Mesothelial cell of epicardium (in vitro differentiated cells): Measurements from ENCODE around the gene ZNF526. TPM values are rescaled to one million over a fixed set of nuclear protein-coding genes. Genes with fewer than 3 reads are reported as not detected.
A peak's percentile ranks its signal among the peaks of the same experiment; 100 is the strongest.

ENCODE experiments used
- DNase-seq, 2 experiments: peaks; one replicate each; pipeline ENCODE4 v3.0.0; 2021; ENCODE audit warnings: low spot score in 2 of 2; ENCODE audit not compliant: unreplicated experiment in 2 of 2
- H3K27ac Mint-ChIP-seq: 2 replicates; pipeline ENCODE4 v1.8.0; 2021; ENCODE audit warnings: mixed read lengths
- H3K27me3 Mint-ChIP-seq: 2 replicates; pipeline ENCODE4 v1.8.0; 2021; ENCODE audit warnings: low read depth, mixed read lengths
- H3K36me3 Mint-ChIP-seq: 2 replicates; pipeline ENCODE4 v1.8.0; 2021; ENCODE audit warnings: mixed read lengths
- H3K4me1 Mint-ChIP-seq: 2 replicates; pipeline ENCODE4 v1.8.0; 2021; ENCODE audit warnings: mixed read lengths
- H3K4me3 Mint-ChIP-seq: 2 replicates; pipeline ENCODE4 v1.8.0; 2021; ENCODE audit warnings: mild to moderate bottlenecking, moderate library complexity, mixed read lengths
- H3K9me3 Mint-ChIP-seq: 2 replicates; pipeline ENCODE4 v1.8.0; 2021; ENCODE audit warnings: mixed read lengths
- total RNA-seq: library from RNA; stranded (reverse); gene quantifications from 3 replicates; pipeline ENCODE4 v1.2.1, GENCODE V29; 2021
- TF ChIP-seq, protein P1 (sequence below): fragments of 200-600 bp; sonication (generic); IDR thresholded peaks from one replicate; pipeline ENCODE4 v1.5.0; 2021; ENCODE audit warnings: antibody characterized with exemption; ENCODE audit not compliant: unreplicated experiment

The ZNF526 gene
- total RNA-seq, 1 donor from 2014 or later = 13.3 TPM

DNA sequence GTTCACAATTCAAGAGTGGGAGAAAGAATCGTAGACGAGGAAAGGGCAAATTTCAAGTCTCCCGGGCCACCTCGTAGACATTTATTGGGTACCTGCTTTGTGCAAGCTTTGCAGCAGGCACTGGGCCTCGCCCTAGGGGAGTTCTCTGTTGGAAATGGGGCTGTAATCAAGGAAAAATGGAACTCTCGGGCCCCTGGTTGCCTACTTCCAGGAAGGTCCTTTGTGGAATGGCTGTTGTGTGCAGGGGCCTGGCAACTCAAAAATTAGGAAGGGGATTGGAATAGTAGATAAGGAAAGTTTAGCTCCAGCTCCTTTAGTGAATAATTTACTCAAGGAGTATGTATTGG is 612 bp downstream of the ZNF526 start:
- H3K27ac Mint-ChIP-seq = peak overlapping the region; percentile 97
- H3K36me3 Mint-ChIP-seq = peaks cover 13% of the 10 kb centered on the region
- TF ChIP-seq, protein P1, sequence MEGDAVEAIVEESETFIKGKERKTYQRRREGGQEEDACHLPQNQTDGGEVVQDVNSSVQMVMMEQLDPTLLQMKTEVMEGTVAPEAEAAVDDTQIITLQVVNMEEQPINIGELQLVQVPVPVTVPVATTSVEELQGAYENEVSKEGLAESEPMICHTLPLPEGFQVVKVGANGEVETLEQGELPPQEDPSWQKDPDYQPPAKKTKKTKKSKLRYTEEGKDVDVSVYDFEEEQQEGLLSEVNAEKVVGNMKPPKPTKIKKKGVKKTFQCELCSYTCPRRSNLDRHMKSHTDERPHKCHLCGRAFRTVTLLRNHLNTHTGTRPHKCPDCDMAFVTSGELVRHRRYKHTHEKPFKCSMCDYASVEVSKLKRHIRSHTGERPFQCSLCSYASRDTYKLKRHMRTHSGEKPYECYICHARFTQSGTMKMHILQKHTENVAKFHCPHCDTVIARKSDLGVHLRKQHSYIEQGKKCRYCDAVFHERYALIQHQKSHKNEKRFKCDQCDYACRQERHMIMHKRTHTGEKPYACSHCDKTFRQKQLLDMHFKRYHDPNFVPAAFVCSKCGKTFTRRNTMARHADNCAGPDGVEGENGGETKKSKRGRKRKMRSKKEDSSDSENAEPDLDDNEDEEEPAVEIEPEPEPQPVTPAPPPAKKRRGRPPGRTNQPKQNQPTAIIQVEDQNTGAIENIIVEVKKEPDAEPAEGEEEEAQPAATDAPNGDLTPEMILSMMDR = no peak
- H3K4me1 Mint-ChIP-seq = peaks cover 35% of the 10 kb centered on the region
- DNase-seq = no peak
- peak overlapping the region; percentile 95 for H3K4me3 Mint-ChIP-seq
- H3K9me3 Mint-ChIP-seq = no peaks in the 10 kb centered on the region
- H3K27me3 Mint-ChIP-seq = peaks cover 1% of the 10 kb centered on the region

DNA sequence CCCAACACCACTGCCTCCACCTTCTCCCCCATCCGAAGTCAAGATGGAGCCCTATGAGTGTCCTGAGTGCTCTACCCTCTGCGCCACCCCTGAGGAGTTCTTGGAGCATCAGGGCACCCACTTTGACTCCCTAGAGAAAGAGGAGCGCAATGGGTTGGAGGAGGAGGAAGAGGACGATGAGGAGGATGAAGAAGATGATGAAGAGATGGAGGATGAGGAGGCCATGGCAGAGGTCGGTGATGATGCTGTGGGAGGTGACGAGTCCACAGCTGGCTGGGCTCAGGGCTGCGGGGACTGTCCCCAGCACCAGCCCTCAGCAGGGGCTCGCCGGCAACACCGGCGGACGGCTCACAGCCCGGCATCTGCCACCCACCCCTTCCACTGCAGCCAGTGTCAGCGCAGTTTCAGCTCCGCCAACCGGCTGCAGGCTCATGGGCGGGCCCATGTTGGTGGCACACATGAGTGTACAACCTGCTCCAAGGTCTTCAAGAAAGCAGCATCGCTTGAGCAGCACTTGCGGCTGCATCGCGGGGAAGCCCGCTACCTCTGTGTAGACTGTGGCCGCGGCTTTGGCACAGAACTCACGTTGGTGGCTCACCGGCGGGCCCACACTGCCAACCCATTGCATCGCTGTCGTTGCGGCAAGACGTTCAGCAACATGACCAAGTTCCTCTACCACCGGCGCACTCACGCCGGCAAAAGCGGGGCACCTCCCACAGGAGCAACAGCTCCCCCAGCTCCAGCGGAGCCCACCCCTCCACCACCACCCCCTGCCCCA is 5.0 kb downstream of the ZNF526 start:
- peaks cover 41% of the 10 kb centered on the region for H3K36me3 Mint-ChIP-seq
- no peak overlapping the region for H3K4me3 Mint-ChIP-seq
- no peaks in the 10 kb centered on the region for H3K9me3 Mint-ChIP-seq

DNA sequence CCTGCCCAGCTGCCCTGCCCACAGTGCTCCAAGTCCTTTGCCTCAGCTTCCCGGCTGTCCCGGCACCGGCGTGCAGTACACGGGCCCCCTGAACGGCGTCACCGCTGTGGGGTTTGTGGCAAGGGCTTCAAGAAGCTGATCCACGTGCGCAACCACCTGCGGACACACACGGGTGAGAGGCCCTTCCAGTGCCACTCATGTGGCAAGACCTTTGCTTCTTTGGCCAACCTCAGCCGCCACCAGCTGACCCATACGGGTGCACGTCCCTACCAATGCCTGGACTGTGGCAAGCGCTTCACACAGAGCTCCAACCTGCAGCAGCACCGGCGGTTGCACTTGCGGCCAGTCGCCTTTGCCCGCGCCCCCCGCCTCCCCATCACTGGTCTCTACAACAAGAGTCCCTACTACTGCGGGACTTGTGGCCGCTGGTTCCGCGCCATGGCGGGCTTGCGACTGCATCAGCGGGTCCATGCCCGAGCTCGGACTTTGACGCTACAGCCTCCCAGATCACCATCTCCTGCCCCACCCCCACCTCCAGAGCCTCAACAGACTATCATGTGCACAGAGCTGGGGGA is 5.7 kb downstream of the ZNF526 start:
- no peak overlapping the region for H3K27ac Mint-ChIP-seq
- no peak overlapping the region for H3K4me3 Mint-ChIP-seq

More for the DNA sequence above, 5.0 kb downstream of the ZNF526 start:
- TF ChIP-seq, protein P1 = no peak
- DNase-seq = no peak
- no peaks in the 10 kb centered on the region for H3K27me3 Mint-ChIP-seq
- H3K27ac Mint-ChIP-seq = no peak overlapping the region
- H3K4me1 Mint-ChIP-seq = peaks cover 12% of the 10 kb centered on the region

DNA sequence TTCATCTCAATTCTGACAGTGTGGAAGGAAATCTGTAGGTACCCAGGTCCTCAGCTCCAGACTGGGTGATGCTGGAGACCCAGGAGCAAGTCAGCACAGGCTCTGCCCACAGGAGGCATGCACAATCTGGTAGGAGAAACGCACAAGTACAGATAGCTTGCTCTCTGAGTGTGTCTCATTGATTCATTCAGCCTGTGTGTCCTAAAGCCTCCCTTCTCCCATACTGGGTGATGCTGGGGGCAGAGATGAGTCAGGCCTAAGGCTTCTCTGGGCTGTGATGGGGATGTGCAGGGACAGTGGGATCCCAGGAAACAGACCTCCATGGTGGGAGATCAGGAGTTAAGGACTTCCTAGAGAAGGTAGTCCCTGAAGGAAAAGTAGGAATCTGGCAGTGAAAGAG is 6.8 kb downstream of the ZNF526 start:
- no peaks in the 10 kb centered on the region for H3K27me3 Mint-ChIP-seq
- no peak overlapping the region for H3K27ac Mint-ChIP-seq
- H3K4me1 Mint-ChIP-seq = peaks cover 2% of the 10 kb centered on the region
- H3K4me3 Mint-ChIP-seq = no peak overlapping the region
- no peak for DNase-seq
- peaks cover 44% of the 10 kb centered on the region for H3K36me3 Mint-ChIP-seq
- H3K9me3 Mint-ChIP-seq = no peaks in the 10 kb centered on the region
- TF ChIP-seq, protein P1 = no peak

More for the DNA sequence above, 5.7 kb downstream of the ZNF526 start:
- DNase-seq = no peak
- Mint-ChIP-seq H3K36me3 (peaks cover 41% of the 10 kb centered on the region), H3K27me3 (no peaks in the 10 kb centered on the region), H3K4me1 (peaks cover 5% of the 10 kb centered on the region), H3K9me3 (no peaks in the 10 kb centered on the region)
- TF ChIP-seq, protein P1 = no peak

DNA sequence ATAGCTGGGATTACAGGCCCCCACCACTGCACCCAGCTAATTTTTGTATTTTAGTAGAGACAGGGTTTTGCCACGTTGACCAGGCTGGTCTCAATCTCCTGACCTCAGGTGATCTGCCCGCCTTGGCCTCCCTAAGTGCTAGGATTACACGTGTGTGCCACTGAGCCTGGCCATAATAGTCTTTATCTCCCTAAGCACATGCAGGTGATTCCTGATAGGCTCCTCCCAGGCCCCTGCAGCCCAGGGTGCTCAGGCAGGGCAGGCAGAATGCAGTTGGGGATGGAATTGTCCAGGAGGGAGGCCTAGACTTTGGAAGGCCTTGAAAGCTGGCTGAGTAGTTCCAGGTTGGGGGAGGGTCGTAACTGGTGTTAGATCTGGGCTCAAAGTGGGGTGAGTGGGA is 8.5 kb downstream of the ZNF526 start:
- TF ChIP-seq, protein P1 = no peak
- Mint-ChIP-seq H3K4me1 (peaks cover 2% of the 10 kb centered on the region), H3K27ac (no peak overlapping the region), H3K4me3 (no peak overlapping the region), H3K9me3 (no peaks in the 10 kb centered on the region), H3K36me3 (peaks cover 48% of the 10 kb centered on the region), H3K27me3 (no peaks in the 10 kb centered on the region)
- no peak for DNase-seq
